ENCODE measurements around the gene ADAMTSL3.

- no peak for TF ChIP-seq POLR2A (IDR thresholded peaks at IDR 0.05)
- TF ChIP-seq, protein P1, sequence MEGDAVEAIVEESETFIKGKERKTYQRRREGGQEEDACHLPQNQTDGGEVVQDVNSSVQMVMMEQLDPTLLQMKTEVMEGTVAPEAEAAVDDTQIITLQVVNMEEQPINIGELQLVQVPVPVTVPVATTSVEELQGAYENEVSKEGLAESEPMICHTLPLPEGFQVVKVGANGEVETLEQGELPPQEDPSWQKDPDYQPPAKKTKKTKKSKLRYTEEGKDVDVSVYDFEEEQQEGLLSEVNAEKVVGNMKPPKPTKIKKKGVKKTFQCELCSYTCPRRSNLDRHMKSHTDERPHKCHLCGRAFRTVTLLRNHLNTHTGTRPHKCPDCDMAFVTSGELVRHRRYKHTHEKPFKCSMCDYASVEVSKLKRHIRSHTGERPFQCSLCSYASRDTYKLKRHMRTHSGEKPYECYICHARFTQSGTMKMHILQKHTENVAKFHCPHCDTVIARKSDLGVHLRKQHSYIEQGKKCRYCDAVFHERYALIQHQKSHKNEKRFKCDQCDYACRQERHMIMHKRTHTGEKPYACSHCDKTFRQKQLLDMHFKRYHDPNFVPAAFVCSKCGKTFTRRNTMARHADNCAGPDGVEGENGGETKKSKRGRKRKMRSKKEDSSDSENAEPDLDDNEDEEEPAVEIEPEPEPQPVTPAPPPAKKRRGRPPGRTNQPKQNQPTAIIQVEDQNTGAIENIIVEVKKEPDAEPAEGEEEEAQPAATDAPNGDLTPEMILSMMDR (IDR thresholded peaks at IDR 0.05) = no peak
These were observed 41.7 kb upstream of the ADAMTSL3 start for GRCh38 chr15:83612226-83612625.
